Muscle layer of colon (tissue), 2 donors: Measurements from ENCODE around the gene MCM8.

Source experiments
- H3K27ac ChIP-seq: one replicate; pipeline ENCODE4 v1.7.0; 2013; ENCODE audit warnings: low read depth, mild to moderate bottlenecking, low read length, moderate library complexity
- H3K27me3 ChIP-seq, 2 donors: one replicate each; pipeline ENCODE4 v1.7.0; 2013; ENCODE audit warnings: low read length in 2 of 2, mild to moderate bottlenecking in 2 of 2; ENCODE audit not compliant: insufficient read depth in 2 of 2, control insufficient read depth in 1 of 2
- H3K36me3 ChIP-seq: one replicate; pipeline ENCODE4 v1.7.0; 2013; ENCODE audit warnings: mild to moderate bottlenecking, low read length; ENCODE audit not compliant: insufficient read depth
- H3K4me1 ChIP-seq: one replicate; pipeline ENCODE4 v1.7.0; 2013; ENCODE audit warnings: mild to moderate bottlenecking, low read length; ENCODE audit not compliant: insufficient read depth
- H3K4me3 ChIP-seq, 2 donors: one replicate each; pipeline ENCODE4 v1.7.0; 2013; ENCODE audit warnings: low read length in 2 of 2, low read depth in 1 of 2, mild to moderate bottlenecking in 1 of 2, moderate library complexity in 1 of 2
- H3K9ac ChIP-seq: one replicate; pipeline ENCODE4 v1.7.0; 2013; ENCODE audit warnings: low read length
- H3K9me3 ChIP-seq: one replicate; pipeline ENCODE4 v1.7.0; 2013; ENCODE audit warnings: mild to moderate bottlenecking, low read length
- donor health status: abdominal sarcoma.
- donor health status: Adenocarcinoma of cecum.

The MCM8 gene

DNA sequence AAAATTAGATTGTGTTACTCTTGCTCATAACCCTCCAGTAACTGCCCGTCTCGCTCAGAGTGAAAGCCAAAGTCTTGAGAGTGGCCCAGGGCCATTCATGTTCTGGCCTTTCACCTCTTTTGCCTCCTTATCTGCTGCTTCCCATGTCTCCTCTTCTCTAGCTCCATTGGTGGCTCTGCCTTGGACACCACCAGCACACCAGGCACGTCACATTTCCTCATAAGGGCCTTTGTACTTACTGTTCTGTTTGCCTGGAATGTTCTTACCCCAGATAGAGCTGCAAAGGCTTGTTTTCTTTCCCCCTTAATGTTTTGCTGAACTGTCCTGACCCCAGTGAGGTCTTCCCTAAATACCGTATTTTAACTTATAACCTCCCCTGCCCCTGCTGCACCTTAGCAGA, 29.3 kb downstream of the MCM8 start:
- Histone ChIP-seq H3K9ac (no peak overlapping the region), H3K27me3 (no peaks in the 10 kb centered on the region), H3K36me3 (peaks cover 16% of the 10 kb centered on the region), H3K4me3 (no peak overlapping the region), H3K9me3 (no peaks in the 10 kb centered on the region), H3K4me1 (no peaks in the 10 kb centered on the region), H3K27ac (no peak overlapping the region)

DNA sequence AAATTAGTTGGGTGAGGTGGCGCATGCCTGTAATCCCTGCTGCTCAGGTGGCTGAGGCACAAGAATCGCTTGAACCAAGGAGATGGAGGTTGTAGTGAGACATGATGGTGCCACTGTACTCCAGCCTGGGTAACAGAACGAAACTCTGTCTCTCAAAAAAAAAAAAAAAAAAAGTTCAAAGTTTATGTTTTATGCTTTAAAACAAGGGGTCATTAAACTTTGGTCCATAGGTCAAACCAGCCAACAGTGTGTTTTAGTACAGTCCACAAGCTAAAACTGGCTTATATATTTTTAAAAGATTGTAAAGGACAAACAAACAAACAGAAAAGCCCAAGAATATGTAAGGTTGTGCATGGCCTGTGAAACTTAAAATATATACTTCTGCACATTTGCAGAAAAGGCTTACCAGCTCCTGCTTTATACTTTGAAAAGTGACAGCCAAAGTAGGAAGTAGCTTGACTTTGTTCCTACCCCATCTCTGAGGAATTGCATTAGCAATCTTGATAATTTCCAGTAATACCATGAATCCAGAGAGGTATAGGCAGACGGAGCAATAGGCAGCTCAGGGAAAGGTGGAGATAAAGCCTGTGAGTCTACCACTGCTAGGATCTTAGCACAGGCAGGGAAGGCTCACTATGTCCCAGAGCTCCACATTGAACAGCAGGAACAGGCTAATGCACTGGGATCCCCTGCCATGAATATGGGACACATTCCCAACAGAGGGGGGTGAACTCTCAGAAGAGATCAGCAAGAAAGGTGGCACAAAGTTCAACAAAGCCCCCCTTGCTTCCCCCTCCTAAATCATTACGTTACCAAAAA, 30.5 kb downstream of the MCM8 start:
- Histone ChIP-seq H3K9me3 (no peaks in the 10 kb centered on the region), H3K4me1 (no peaks in the 10 kb centered on the region), H3K27ac (no peak overlapping the region), H3K27me3 (no peaks in the 10 kb centered on the region), H3K9ac (no peak overlapping the region), H3K36me3 (peaks cover 16% of the 10 kb centered on the region), H3K4me3 (no peak overlapping the region)

DNA sequence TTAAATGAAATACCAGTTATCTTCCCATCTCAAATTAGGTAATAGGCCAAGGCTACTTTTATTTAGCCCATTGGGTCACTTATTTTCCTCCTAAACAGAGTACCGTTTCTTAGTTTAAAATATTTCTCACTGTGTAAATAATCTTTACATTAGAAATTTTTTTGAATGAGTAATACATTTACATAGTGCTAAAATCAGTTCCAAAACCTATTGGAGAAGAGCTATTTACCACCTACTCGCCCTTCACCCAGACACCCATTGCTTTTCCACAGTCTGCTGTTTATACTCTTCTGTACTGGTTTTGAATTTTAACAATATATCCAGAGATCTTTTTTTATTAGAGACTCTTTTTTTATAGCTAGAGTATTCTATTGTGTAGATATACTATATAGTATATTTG, 36.9 kb downstream of the MCM8 start:
- Histone ChIP-seq H3K27ac (no peak overlapping the region), H3K36me3 (peaks cover 6% of the 10 kb centered on the region), H3K9me3 (no peaks in the 10 kb centered on the region), H3K27me3 (no peaks in the 10 kb centered on the region), H3K4me1 (no peaks in the 10 kb centered on the region), H3K9ac (no peak overlapping the region), H3K4me3 (no peak overlapping the region)

DNA sequence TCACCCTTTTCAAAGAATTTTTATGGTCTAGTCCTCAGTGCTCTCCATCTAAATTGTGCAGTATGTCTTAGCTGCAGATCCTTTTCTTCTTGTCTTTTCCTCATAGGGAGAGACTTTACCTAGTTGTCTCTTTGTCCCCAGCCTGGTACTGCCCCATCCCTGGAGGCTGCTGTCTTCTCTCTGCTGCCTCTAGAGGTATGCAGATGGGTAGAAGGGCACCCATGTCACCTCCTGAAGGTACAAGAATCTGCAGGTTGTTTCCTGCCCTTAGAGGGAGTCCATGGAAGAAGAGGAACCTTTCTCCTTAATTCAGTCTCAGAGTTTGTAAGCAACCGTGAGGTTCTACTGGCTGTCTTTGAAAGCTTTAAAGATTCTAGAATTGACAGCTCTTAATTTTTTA, 39.1 kb downstream of the MCM8 start:
- no peaks in the 10 kb centered on the region for H3K4me1 ChIP-seq
- no peaks in the 10 kb centered on the region for H3K9me3 ChIP-seq
- H3K36me3 ChIP-seq = no peaks in the 10 kb centered on the region
- H3K27me3 ChIP-seq = no peaks in the 10 kb centered on the region
- H3K9ac ChIP-seq = no peak overlapping the region
- no peak overlapping the region for H3K4me3 ChIP-seq
- H3K27ac ChIP-seq = no peak overlapping the region

DNA sequence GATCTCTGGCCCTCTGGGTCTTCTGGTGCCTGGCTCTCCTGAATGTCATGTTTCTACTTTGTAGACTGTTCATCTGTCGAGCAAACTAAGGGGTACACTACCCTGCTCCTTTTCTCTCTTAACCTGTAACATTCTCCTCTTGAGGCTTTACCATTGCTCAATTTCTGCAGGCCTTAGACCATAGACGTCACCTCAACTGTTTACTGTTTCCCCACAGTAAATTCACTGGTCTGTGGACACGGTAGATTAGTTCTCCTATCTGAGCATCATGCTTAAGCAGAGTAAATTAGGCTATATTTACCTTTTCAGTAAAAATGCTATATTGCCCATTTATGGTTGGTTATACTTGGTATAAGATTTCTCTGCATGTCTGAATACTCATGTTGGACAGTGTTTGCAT, 40.5 kb downstream of the MCM8 start:
- Histone ChIP-seq H3K27me3 (no peaks in the 10 kb centered on the region), H3K9me3 (no peaks in the 10 kb centered on the region), H3K4me3 (no peak overlapping the region), H3K4me1 (no peaks in the 10 kb centered on the region), H3K27ac (no peak overlapping the region), H3K9ac (no peak overlapping the region), H3K36me3 (peaks cover 4% of the 10 kb centered on the region)

DNA sequence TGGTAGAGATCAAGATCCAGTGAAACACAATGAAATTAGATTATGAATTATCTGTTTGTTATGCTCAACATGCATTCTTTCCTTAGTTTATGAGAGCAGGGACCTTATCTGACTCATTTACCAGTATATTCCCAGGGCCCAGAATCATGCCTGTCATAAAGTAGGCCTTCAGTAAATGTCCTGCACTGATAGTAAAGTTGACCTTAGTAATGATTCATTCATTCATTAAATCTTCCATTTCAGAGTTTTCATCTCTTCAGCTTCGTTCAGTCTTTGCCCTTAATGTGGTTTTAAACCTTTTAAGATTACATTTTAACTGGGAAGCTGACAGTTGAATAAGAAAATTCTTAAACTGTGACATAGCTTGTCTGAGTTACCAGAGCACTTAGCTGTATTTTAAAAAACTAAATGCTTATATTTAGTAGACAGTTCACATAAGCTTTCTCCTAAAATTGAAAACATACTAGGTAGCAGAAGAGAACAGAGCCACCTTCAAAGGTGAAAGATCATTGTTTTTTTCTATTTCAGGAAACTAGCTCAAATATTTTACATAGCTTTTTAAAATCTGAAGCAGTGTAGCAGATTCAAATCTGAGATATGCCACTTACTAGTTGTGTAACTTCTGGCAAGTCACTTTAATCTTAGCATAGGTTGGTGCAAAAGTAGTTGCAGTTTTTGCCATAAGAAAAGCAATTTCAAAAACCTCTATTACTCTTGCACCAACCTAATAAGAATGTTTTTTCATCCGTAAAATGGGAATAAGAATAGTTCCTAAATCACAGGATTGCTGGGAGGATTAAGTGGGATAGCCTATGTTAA, 41.4 kb downstream of the MCM8 start:
- no peak overlapping the region for H3K27ac ChIP-seq
- no peak overlapping the region for H3K9ac ChIP-seq
- no peaks in the 10 kb centered on the region for H3K27me3 ChIP-seq
- peaks cover 4% of the 10 kb centered on the region for H3K36me3 ChIP-seq
- H3K4me1 ChIP-seq = no peaks in the 10 kb centered on the region
- no peak overlapping the region for H3K4me3 ChIP-seq
- no peaks in the 10 kb centered on the region for H3K9me3 ChIP-seq

GRCh38 chr20:5996765-5997164, 46.3 kb downstream of the MCM8 start:
- Histone ChIP-seq H3K36me3 (peaks cover 4% of the 10 kb centered on the region), H3K9ac (no peak overlapping the region), H3K9me3 (no peaks in the 10 kb centered on the region), H3K4me3 (no peak overlapping the region), H3K27me3 (no peaks in the 10 kb centered on the region), H3K27ac (no peak overlapping the region), H3K4me1 (no peaks in the 10 kb centered on the region)

DNA sequence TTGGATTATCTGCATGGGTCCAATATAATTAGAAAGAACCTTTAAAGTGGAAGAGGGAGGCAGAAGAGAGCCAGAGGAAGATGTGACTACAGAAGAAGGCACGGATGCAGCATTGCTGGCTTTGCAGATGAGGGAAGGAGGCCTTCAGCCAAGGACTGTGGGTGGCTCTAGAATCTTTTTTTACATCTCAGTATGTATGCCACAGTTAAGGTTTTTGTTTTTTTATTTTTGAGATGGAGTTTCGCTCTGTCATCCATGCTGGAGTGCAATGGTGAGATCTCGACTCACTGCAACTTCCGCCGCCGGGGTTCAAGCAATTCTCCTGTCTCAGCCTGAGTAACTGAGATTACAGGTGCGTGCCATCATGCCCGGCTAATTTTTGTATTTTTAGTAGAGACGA, 49.3 kb downstream of the MCM8 start:
- Histone ChIP-seq H3K9me3 (no peaks in the 10 kb centered on the region), H3K27ac (no peak overlapping the region)

GRCh38 chr20:6000871-6001270, 50.4 kb downstream of the MCM8 start:
- Histone ChIP-seq H3K27ac (no peak overlapping the region), H3K4me1 (no peaks in the 10 kb centered on the region), H3K27me3 (no peaks in the 10 kb centered on the region), H3K9ac (no peak overlapping the region), H3K9me3 (no peaks in the 10 kb centered on the region), H3K36me3 (no peaks in the 10 kb centered on the region), H3K4me3 (no peak overlapping the region)

More for the DNA sequence above, 49.3 kb downstream of the MCM8 start:
- Histone ChIP-seq H3K9ac (no peak overlapping the region), H3K4me3 (no peak overlapping the region), H3K27me3 (no peaks in the 10 kb centered on the region), H3K36me3 (peaks cover 4% of the 10 kb centered on the region), H3K4me1 (no peaks in the 10 kb centered on the region)

DNA sequence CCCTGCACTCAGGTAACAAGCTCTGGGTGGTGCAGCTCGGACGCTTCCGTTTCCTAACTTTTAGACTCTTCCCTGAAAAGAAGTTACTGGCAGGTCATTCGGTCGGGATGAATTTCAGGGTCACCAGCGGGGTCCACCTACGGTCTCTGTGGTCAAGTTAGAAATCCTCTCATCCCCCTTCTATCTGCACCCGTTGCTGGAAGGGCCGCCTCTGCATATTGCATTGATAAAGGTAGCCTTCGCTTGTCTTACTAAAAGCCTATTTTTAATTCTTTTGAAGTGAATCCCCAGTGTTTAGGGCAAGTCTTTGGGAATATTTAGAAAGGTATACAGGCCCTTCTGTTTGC, 56.1 kb downstream of the MCM8 start:
- H3K9me3 ChIP-seq = no peaks in the 10 kb centered on the region
- peaks cover 17% of the 10 kb centered on the region for H3K36me3 ChIP-seq
- H3K27ac ChIP-seq = peak overlapping the region; percentile 83
- H3K27me3 ChIP-seq = no peaks in the 10 kb centered on the region
- peak overlapping the region; percentile 68 for H3K9ac ChIP-seq
- peak overlapping the region; percentile 27 to 69 for H3K4me3 ChIP-seq
- H3K4me1 ChIP-seq = peaks cover 17% of the 10 kb centered on the region

DNA sequence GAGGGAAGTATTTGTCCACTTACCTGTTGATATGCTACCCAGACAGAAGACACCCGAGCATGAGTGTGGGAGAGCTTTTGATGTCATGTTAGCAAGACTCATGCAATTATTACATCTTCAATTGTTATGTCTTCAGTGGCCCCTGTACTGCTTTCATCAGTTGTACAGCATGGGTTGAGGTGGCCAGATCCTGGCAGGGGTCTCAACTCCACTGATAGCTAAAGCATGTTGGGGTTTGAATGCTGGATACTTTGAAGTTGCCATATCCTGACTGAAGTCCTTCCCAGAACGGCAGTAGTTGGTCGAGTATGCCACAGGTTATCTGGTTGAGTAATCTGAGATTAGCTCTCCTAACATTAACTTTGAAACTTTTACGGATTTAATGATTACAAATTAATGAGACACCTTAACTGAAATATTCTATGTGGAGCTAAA, 56.7 kb downstream of the MCM8 start:
- H3K27me3 ChIP-seq = no peaks in the 10 kb centered on the region
- no peaks in the 10 kb centered on the region for H3K9me3 ChIP-seq
- peaks cover 17% of the 10 kb centered on the region for H3K36me3 ChIP-seq
- H3K4me3 ChIP-seq = peak overlapping the region in 1 of 2 donors; percentile 69
- peaks cover 17% of the 10 kb centered on the region for H3K4me1 ChIP-seq
- H3K27ac ChIP-seq = no peak overlapping the region
- H3K9ac ChIP-seq = peak overlapping the region; percentile 68
